Keratinocyte (primary cell): ENCODE results near the gene HSPA12B. TPM values are rescaled to one million over a fixed set of nuclear protein-coding genes. Genes with fewer than 3 reads are reported as not detected.

Experiments
- DNase-seq: peaks from one replicate; pipeline ENCODE4 v3.0.0-alpha.2; 2011; ENCODE audit warnings: low read depth, missing footprints, low spot score
- FAIRE-seq: peaks from 2 replicates; lab custom pipeline; 2011; peaks lifted over from hg19 to GRCh38; lab: Jason Lieb, UNC
- H2AFZ ChIP-seq: 2 replicates; pipeline ENCODE4 v1.6.0; 2012; ENCODE audit warnings: low read length, control low read depth, inconsistent platforms; ENCODE audit not compliant: control insufficient read depth
- H3K27ac ChIP-seq: 2 replicates; pipeline ENCODE4 v1.5.1; 2011; ENCODE audit warnings: low read length; ENCODE audit not compliant: control insufficient read depth, insufficient read depth
- H3K27me3 ChIP-seq: 3 replicates; pipeline ENCODE4 v1.6.0; 2011; ENCODE audit warnings: low read length; ENCODE audit not compliant: control insufficient read depth, insufficient read depth; ENCODE audit errors: extremely low read depth
- H3K36me3 ChIP-seq, 2 experiments: 2 replicates in 1 of 2; 3 replicates in 1 of 2; pipeline ENCODE4 v1.5.1; 2011; ENCODE audit warnings: low read length in 2 of 2, mild to moderate bottlenecking in 1 of 2; ENCODE audit not compliant: control insufficient read depth in 2 of 2, insufficient read depth in 2 of 2; ENCODE audit errors: extremely low read depth in 1 of 2
- H3K4me1 ChIP-seq: 3 replicates; pipeline ENCODE4 v1.5.1; 2011; ENCODE audit warnings: low read length; ENCODE audit not compliant: control insufficient read depth, insufficient read depth; ENCODE audit errors: extremely low read depth
- H3K4me2 ChIP-seq: 3 replicates; pipeline ENCODE4 v1.6.0; 2011; ENCODE audit warnings: low read depth, low read length; ENCODE audit not compliant: control insufficient read depth, insufficient read depth; ENCODE audit errors: extremely low read depth
- H3K4me3 ChIP-seq, 3 experiments: fragments of 200-600 bp in 1 of 3; sonication (generic) in 1 of 3; 2 replicates in 2 of 3; 3 replicates in 1 of 3; pipeline ENCODE4 v1.5.1; 2011 to 2016; ENCODE audit warnings: low read length in 3 of 3, mild to moderate bottlenecking in 3 of 3, control low read depth in 2 of 3, inconsistent platforms in 1 of 3, low read depth in 1 of 3, mixed read lengths in 1 of 3, mixed run types in 1 of 3, moderate library complexity in 1 of 3; ENCODE audit not compliant: control insufficient read depth in 2 of 3, insufficient read depth in 2 of 3; ENCODE audit errors: extremely low read depth in 1 of 3
- H3K79me2 ChIP-seq: 2 replicates; pipeline ENCODE4 v1.6.0; 2012; ENCODE audit warnings: low read length; ENCODE audit not compliant: control insufficient read depth, insufficient read depth
- H3K9ac ChIP-seq: 3 replicates; pipeline ENCODE4 v1.6.0; 2011; ENCODE audit warnings: low read length; ENCODE audit not compliant: control insufficient read depth, insufficient read depth; ENCODE audit errors: extremely low read depth
- H3K9me1 ChIP-seq: 3 replicates; pipeline ENCODE4 v1.6.0; 2011; ENCODE audit warnings: low read length; ENCODE audit not compliant: control insufficient read depth, insufficient read depth; ENCODE audit errors: extremely low read depth
- H3K9me3 ChIP-seq: 2 replicates; pipeline ENCODE4 v1.5.1; 2012; ENCODE audit warnings: low read depth, low read length; ENCODE audit not compliant: control insufficient read depth
- H4K20me1 ChIP-seq: 3 replicates; pipeline ENCODE4 v1.6.0; 2011; ENCODE audit warnings: low read length; ENCODE audit not compliant: control insufficient read depth, insufficient read depth; ENCODE audit errors: extremely low read depth
- EZH2 ChIP-seq: IDR thresholded peaks from one replicate; pipeline ENCODE4 v1.6.1; 2012; ENCODE audit warnings: inconsistent platforms, mild to moderate bottlenecking, low read length, moderate library complexity
- dilution Hi-C: fragments of 300-500 bp; cut with MboI; formaldehyde crosslinking; loops from one replicate; pipeline ENCODE4 v1.7.0; 2020; ENCODE audit warnings: low sequenced_read_pairs; ENCODE audit not compliant: extremely low pct_ligation_motif_present
- polyA plus RNA-seq, 5 experiments: library from polyadenylated mRNA; depleted of rRNA in 3 of 5; stranded (reverse) in 3 of 5; stranded (forward) in 1 of 5; unstranded in 1 of 5; fragments of >200 nt; gene quantifications; 1 replicate in 1 of 5; 2 replicates in 3 of 5; 3 replicates in 1 of 5; pipeline versions ENCODE4 v1.2.1 to v1.2.3, GENCODE V29; 2011 to 2012; ENCODE audit warnings: missing spikeins in 2 of 5, low read depth in 1 of 5, low replicate concordance in 1 of 5
- TF ChIP-seq, protein P1 (sequence below), 3 experiments: IDR thresholded peaks in 1 of 3; conservative IDR thresholded peaks in 1 of 3; optimal IDR thresholded peaks in 1 of 3; 2 replicates in 2 of 3; 3 replicates in 1 of 3; pipeline versions ENCODE3 to v1.5.1; 2011; ENCODE audit warnings: low read length in 3 of 3, mild to moderate bottlenecking in 3 of 3, moderate library complexity in 2 of 3, control low read depth in 1 of 3, inconsistent platforms in 1 of 3; ENCODE audit not compliant: insufficient read depth in 2 of 3; ENCODE audit errors: extremely low read depth in 1 of 3

HSPA12B gene
- polyA plus RNA-seq, 1 donor (not counting 4 experiments of a cell fraction or from before 2014, with no cell fraction given), result not detected

DNA sequence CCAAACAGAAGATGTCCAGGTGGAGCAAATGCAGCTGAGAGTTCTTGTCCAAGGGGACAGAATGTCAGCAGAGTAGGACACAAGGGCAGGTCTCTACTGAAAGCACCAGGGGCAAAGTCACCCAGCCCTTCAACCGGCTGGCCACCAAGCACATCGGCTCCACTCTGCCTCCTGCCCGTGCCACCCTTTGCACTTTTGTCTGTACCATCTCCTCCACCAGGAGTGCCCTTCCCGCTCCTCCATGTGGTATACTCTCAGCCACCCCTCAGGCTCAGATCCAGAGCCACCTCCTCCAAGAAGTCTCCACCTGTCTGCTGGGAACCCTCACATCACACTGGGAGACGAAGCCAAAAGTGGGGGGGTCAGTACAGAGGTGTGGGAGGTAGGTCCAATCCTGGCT is 4.1 kb upstream of the HSPA12B start:
- H3K4me2 ChIP-seq, result no peak overlapping the region
- FAIRE-seq (no peak), DNase-seq (no peak)
- H3K36me3 ChIP-seq, result no peaks in the 10 kb centered on the region
- H2AFZ ChIP-seq, result no peak overlapping the region
- H3K4me1 ChIP-seq, result peaks cover 21% of the 10 kb centered on the region
- no peaks in the 10 kb centered on the region for H3K79me2 ChIP-seq
- dilution Hi-C loops, result no loop called here
- peaks cover 12% of the 10 kb centered on the region for H3K27me3 ChIP-seq
- H3K4me3 ChIP-seq, result no peak overlapping the region
- TF ChIP-seq EZH2, result no peak
- TF ChIP-seq, protein P1, sequence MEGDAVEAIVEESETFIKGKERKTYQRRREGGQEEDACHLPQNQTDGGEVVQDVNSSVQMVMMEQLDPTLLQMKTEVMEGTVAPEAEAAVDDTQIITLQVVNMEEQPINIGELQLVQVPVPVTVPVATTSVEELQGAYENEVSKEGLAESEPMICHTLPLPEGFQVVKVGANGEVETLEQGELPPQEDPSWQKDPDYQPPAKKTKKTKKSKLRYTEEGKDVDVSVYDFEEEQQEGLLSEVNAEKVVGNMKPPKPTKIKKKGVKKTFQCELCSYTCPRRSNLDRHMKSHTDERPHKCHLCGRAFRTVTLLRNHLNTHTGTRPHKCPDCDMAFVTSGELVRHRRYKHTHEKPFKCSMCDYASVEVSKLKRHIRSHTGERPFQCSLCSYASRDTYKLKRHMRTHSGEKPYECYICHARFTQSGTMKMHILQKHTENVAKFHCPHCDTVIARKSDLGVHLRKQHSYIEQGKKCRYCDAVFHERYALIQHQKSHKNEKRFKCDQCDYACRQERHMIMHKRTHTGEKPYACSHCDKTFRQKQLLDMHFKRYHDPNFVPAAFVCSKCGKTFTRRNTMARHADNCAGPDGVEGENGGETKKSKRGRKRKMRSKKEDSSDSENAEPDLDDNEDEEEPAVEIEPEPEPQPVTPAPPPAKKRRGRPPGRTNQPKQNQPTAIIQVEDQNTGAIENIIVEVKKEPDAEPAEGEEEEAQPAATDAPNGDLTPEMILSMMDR (optimal IDR thresholded peaks at IDR 0.05 in 1 of 3, IDR thresholded peaks at IDR 0.05 in 1 of 3, conservative IDR thresholded peaks at IDR 0.05 in 1 of 3; ENCODE audit: extremely low read depth in 1 of 3, insufficient read depth in 2 of 3, low read length in 3 of 3), result no peak
- H3K9me3 ChIP-seq, result no peaks in the 10 kb centered on the region
- H3K27ac ChIP-seq, result no peak overlapping the region
- H3K9ac ChIP-seq, result no peak overlapping the region
- H3K9me1 ChIP-seq, result no peaks in the 10 kb centered on the region
- no peaks in the 10 kb centered on the region for H4K20me1 ChIP-seq

DNA sequence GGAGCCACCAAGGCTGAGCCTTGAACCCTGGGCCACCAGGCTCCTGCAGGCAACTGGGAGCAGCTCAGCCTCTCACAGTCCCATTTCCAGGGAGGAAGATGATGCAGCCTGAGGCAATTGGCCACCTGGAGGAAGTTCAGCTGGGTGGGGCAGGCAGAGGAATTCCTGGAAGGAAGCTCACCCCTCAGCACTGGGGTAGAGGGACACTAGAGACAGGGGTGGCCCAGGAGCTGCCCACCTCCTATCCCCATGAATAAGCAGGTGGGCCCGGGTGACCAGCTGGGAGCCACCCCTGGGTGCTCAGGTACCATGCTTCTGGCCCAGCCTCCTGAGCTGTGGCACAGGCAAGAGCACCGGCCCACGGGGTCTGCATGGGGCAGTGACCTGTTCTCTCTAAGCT is 3.6 kb upstream of the HSPA12B start:
- no peak overlapping the region for H3K4me2 ChIP-seq
- no peaks in the 10 kb centered on the region for H4K20me1 ChIP-seq
- no peaks in the 10 kb centered on the region for H3K36me3 ChIP-seq
- TF ChIP-seq, protein P1 (optimal IDR thresholded peaks at IDR 0.05 in 1 of 3, IDR thresholded peaks at IDR 0.05 in 1 of 3, conservative IDR thresholded peaks at IDR 0.05 in 1 of 3; ENCODE audit: extremely low read depth in 1 of 3, insufficient read depth in 2 of 3, low read length in 3 of 3), result no peak
- TF ChIP-seq EZH2, result no peak
- no peaks in the 10 kb centered on the region for H3K9me1 ChIP-seq
- H3K27ac ChIP-seq, result no peak overlapping the region
- peaks cover 14% of the 10 kb centered on the region for H3K27me3 ChIP-seq
- H3K9me3 ChIP-seq, result no peaks in the 10 kb centered on the region
- H2AFZ ChIP-seq, result no peak overlapping the region
- peak; percentile 59 for FAIRE-seq
- no peaks in the 10 kb centered on the region for H3K79me2 ChIP-seq
- no peak for DNase-seq
- dilution Hi-C loops, result no loop called here
- H3K4me1 ChIP-seq, result peaks cover 21% of the 10 kb centered on the region
- H3K4me3 ChIP-seq, result no peak overlapping the region
- H3K9ac ChIP-seq, result no peak overlapping the region
